HEK293 (cell line): ENCODE results near the gene SFXN1.

ENCODE experiments used
- CTCF ChIA-PET: fragments of 350-600 bp; formaldehyde crosslinking; extraction: SDS; loops from one replicate; lab custom pipeline; 2021; ENCODE audit warnings: antibody characterized with exemption; lab: Yijun Ruan, JAX
- POLR2A ChIA-PET: fragments of 300-600 bp; formaldehyde crosslinking; extraction: SDS; loops from one replicate; lab custom pipeline; 2020; ENCODE audit warnings: antibody characterized with exemption, inconsistent platforms; lab: Yijun Ruan, JAX
- H3K27ac ChIP-seq: fragments of 200-500 bp; sonication (Bioruptor generic); 2 replicates; pipeline ENCODE4 v1.5.1; 2014; ENCODE audit warnings: low read depth, low read length, control low read depth, inconsistent platforms; ENCODE audit errors: extremely low read depth
- H3K36me3 ChIP-seq, 2 experiments: fragments of 200-500 bp in 1 of 2; sonication (Bioruptor generic) in 1 of 2; 1 replicate in 1 of 2; 2 replicates in 1 of 2; pipeline ENCODE4 v1.5.1; 2014 to 2017; ENCODE audit warnings: inconsistent platforms in 2 of 2, low read length in 2 of 2; ENCODE audit not compliant: control insufficient read depth in 2 of 2, insufficient read depth in 1 of 2
- H3K4me1 ChIP-seq: fragments of 200-500 bp; sonication (Bioruptor generic); 2 replicates; pipeline ENCODE4 v1.5.1; 2014; ENCODE audit warnings: mild to moderate bottlenecking, low read length, inconsistent platforms; ENCODE audit not compliant: control insufficient read depth, insufficient read depth
- H3K4me3 ChIP-seq: 2 replicates; pipeline ENCODE4 v1.5.1; 2011; ENCODE audit warnings: low read depth, mild to moderate bottlenecking, control low read depth, low read length, moderate library complexity
- H3K9me3 ChIP-seq: fragments of 200-500 bp; sonication (Bioruptor generic); 2 replicates; pipeline ENCODE4 v1.5.1; 2014; ENCODE audit warnings: low read depth, low read length, inconsistent platforms; ENCODE audit not compliant: control insufficient read depth, insufficient read depth
- EGR2 ChIP-seq: fragments of 450-650 bp; formaldehyde crosslinking; IDR thresholded peaks from 2 replicates; pipeline ENCODE4 v1.5.1; 2016; ENCODE audit warnings: low read depth, missing biosample characterization, missing genetic modification characterization
- SCRT2 ChIP-seq: fragments of 450-650 bp; formaldehyde crosslinking; IDR thresholded peaks from 2 replicates; pipeline ENCODE4 v1.5.1; 2016; ENCODE audit warnings: missing biosample characterization, missing genetic modification characterization
- ZBTB1 ChIP-seq: fragments of 450-650 bp; formaldehyde crosslinking; IDR thresholded peaks from 2 replicates; pipeline ENCODE4 v1.5.1; 2016; ENCODE audit warnings: missing biosample characterization, missing genetic modification characterization
- ZBTB48 ChIP-seq: fragments of 450-650 bp; formaldehyde crosslinking; IDR thresholded peaks from 2 replicates; pipeline ENCODE4 v1.5.1; 2016; ENCODE audit warnings: missing biosample characterization, missing genetic modification characterization
- ZEB2 ChIP-seq: fragments of 450-650 bp; formaldehyde crosslinking; IDR thresholded peaks from 2 replicates; pipeline ENCODE4 v1.5.1; 2016; ENCODE audit warnings: missing biosample characterization, missing genetic modification characterization
- ZIC2 ChIP-seq: fragments of 450-650 bp; formaldehyde crosslinking; IDR thresholded peaks from 2 replicates; pipeline ENCODE4 v1.5.1; 2016; ENCODE audit warnings: missing biosample characterization, missing genetic modification characterization
- ZNF132 ChIP-seq: fragments of 450-650 bp; formaldehyde crosslinking; IDR thresholded peaks from 2 replicates; pipeline ENCODE4 v1.5.1; 2017; ENCODE audit warnings: missing biosample characterization, missing genetic modification characterization, borderline replicate concordance
- ZNF140 ChIP-seq: fragments of 450-650 bp; formaldehyde crosslinking; IDR thresholded peaks from 2 replicates; pipeline ENCODE4 v1.5.1; 2016; ENCODE audit warnings: missing biosample characterization, missing genetic modification characterization
- ZNF146 ChIP-seq: fragments of 450-650 bp; formaldehyde crosslinking; IDR thresholded peaks from 2 replicates; pipeline ENCODE4 v1.5.1; 2016; ENCODE audit warnings: missing biosample characterization, missing genetic modification characterization
- ZNF174 ChIP-seq: fragments of 450-650 bp; formaldehyde crosslinking; IDR thresholded peaks from 2 replicates; pipeline ENCODE4 v1.5.0; 2017; ENCODE audit warnings: missing biosample characterization, mild to moderate bottlenecking, missing genetic modification characterization
- ZNF2 ChIP-seq: fragments of 450-650 bp; formaldehyde crosslinking; IDR thresholded peaks from 2 replicates; pipeline ENCODE4 v1.5.1; 2016; ENCODE audit warnings: missing biosample characterization, missing genetic modification characterization
- ZNF223 ChIP-seq: fragments of 450-650 bp; formaldehyde crosslinking; IDR thresholded peaks from 2 replicates; pipeline ENCODE4 v1.5.1; 2016; ENCODE audit warnings: missing biosample characterization, missing genetic modification characterization
- ZNF350 ChIP-seq: fragments of 450-650 bp; formaldehyde crosslinking; IDR thresholded peaks from 2 replicates; pipeline ENCODE4 v1.5.0; 2017; ENCODE audit warnings: missing biosample characterization, mild to moderate bottlenecking, missing genetic modification characterization
- ZNF394 ChIP-seq: fragments of 450-650 bp; formaldehyde crosslinking; IDR thresholded peaks from 2 replicates; pipeline ENCODE4 v1.5.1; 2016; ENCODE audit warnings: missing biosample characterization, missing genetic modification characterization, mild to moderate bottlenecking, moderate library complexity, borderline replicate concordance
- ZNF473 ChIP-seq: fragments of 450-650 bp; formaldehyde crosslinking; IDR thresholded peaks from 2 replicates; pipeline ENCODE4 v1.5.1; 2017; ENCODE audit warnings: missing biosample characterization, missing genetic modification characterization
- ZNF580 ChIP-seq: fragments of 450-650 bp; formaldehyde crosslinking; IDR thresholded peaks from 2 replicates; pipeline ENCODE4 v1.5.1; 2016; ENCODE audit warnings: missing biosample characterization, missing genetic modification characterization
- ZNF660 ChIP-seq: fragments of 450-650 bp; IDR thresholded peaks from 2 replicates; pipeline ENCODE4 v1.5.1; 2018; ENCODE audit warnings: missing biosample characterization, mild to moderate bottlenecking, missing genetic modification characterization
- ZNF670 ChIP-seq: fragments of 450-650 bp; formaldehyde crosslinking; IDR thresholded peaks from 2 replicates; pipeline ENCODE4 v1.5.1; 2016; ENCODE audit warnings: missing biosample characterization, missing genetic modification characterization, low read depth
- ZNF792 ChIP-seq: fragments of 450-650 bp; formaldehyde crosslinking; IDR thresholded peaks from 2 replicates; pipeline ENCODE4 v1.5.1; 2016; ENCODE audit warnings: missing biosample characterization, missing genetic modification characterization
- ZXDB ChIP-seq: fragments of 450-650 bp; formaldehyde crosslinking; IDR thresholded peaks from 2 replicates; pipeline ENCODE4 v1.5.1; 2016; ENCODE audit warnings: missing biosample characterization, missing genetic modification characterization
- TF ChIP-seq, protein P1 (sequence below): fragments of 450-650 bp; formaldehyde crosslinking; optimal IDR thresholded peaks from 2 replicates; pipeline ENCODE3; 2016; ENCODE audit warnings: missing biosample characterization, mild to moderate bottlenecking, missing genetic modification characterization
- TF ChIP-seq, protein P2 (sequence below): fragments of 450-650 bp; formaldehyde crosslinking; IDR thresholded peaks from 2 replicates; pipeline ENCODE4 v1.5.1; 2016; ENCODE audit warnings: missing biosample characterization, missing genetic modification characterization
- TF ChIP-seq, protein P3 (sequence below): fragments of 450-650 bp; formaldehyde crosslinking; IDR thresholded peaks from 2 replicates; pipeline ENCODE4 v1.5.1; 2016; ENCODE audit warnings: missing biosample characterization, missing genetic modification characterization
- TF ChIP-seq, protein P4 (sequence below): fragments of 450-650 bp; formaldehyde crosslinking; IDR thresholded peaks from 2 replicates; pipeline ENCODE4 v1.5.1; 2017; ENCODE audit warnings: missing biosample characterization, missing genetic modification characterization
- TF ChIP-seq, protein P5 (sequence below): fragments of 450-650 bp; formaldehyde crosslinking; IDR thresholded peaks from 2 replicates; pipeline ENCODE4 v1.5.1; 2016; ENCODE audit warnings: missing biosample characterization, missing genetic modification characterization

The SFXN1 gene

DNA sequence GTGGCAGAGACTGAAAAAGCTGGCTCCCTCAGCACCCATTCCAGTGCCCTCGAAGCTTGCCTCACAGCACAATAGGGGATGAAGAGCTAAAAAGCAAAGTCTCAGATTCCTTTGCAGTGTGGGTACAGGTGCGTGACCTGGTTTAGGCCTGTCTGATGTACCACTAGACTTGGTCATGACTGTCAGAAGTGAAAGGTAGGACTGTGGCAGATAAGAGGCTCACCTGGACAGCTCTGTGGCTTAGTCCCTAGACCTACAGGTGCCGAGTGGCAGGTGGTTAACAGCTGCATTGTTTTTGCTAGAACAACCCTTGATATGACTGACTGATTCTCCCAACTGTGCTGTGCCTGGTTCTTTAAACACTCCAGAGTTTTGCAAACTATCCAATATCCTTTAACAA is 14.7 kb upstream of the SFXN1 start:
- Histone ChIP-seq H3K4me3 (no peak overlapping the region), H3K9me3 (no peaks in the 10 kb centered on the region), H3K4me1 (no peaks in the 10 kb centered on the region), H3K27ac (no peak overlapping the region), H3K36me3 (no peaks in the 10 kb centered on the region)
- TF ChIP-seq ZNF792 (no peak), ZNF174 (tag by site-specific recombination) (no peak), ZNF223 (tag by site-specific recombination) (no peak), ZNF473 (tag by site-specific recombination) (no peak), SCRT2 (tag by site-specific recombination) (no peak), ZNF146 (tag by site-specific recombination) (no peak), ZIC2 (tag by site-specific recombination) (no peak), ZNF394 (tag by site-specific recombination) (no peak), ZNF580 (tag by site-specific recombination) (no peak), ZNF350 (tag by site-specific recombination) (no peak), ZNF140 (tag by site-specific recombination) (no peak), ZXDB (no peak)
- TF ChIP-seq, protein P1, sequence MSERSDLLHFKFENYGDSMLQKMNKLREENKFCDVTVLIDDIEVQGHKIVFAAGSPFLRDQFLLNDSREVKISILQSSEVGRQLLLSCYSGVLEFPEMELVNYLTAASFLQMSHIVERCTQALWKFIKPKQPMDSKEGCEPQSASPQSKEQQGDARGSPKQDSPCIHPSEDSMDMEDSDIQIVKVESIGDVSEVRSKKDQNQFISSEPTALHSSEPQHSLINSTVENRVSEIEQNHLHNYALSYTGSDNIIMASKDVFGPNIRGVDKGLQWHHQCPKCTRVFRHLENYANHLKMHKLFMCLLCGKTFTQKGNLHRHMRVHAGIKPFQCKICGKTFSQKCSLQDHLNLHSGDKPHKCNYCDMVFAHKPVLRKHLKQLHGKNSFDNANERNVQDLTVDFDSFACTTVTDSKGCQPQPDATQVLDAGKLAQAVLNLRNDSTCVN (tag by site-specific recombination) = no peak
- TF ChIP-seq, protein P2, sequence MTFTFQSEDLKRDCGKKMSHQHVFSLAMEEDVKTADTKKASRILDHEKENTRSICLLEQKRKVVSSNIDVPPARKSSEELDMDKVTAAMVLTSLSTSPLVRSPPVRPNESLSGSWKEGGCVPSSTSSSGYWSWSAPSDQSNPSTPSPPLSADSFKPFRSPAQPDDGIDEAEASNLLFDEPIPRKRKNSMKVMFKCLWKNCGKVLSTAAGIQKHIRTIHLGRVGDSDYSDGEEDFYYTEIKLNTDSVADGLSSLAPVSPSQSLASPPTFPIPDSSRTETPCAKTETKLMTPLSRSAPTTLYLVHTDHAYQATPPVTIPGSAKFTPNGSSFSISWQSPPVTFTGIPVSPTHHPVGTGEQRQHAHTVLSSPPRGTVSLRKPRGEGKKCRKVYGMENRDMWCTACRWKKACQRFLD (tag by site-specific recombination) = no peak
- TF ChIP-seq, protein P3, sequence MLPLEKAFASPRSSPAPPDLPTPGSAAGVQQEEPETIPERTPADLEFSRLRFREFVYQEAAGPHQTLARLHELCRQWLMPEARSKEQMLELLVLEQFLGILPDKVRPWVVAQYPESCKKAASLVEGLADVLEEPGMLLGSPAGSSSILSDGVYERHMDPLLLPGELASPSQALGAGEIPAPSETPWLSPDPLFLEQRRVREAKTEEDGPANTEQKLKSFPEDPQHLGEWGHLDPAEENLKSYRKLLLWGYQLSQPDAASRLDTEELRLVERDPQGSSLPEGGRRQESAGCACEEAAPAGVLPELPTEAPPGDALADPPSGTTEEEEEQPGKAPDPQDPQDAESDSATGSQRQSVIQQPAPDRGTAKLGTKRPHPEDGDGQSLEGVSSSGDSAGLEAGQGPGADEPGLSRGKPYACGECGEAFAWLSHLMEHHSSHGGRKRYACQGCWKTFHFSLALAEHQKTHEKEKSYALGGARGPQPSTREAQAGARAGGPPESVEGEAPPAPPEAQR = no peak
- TF ChIP-seq, protein P4, sequence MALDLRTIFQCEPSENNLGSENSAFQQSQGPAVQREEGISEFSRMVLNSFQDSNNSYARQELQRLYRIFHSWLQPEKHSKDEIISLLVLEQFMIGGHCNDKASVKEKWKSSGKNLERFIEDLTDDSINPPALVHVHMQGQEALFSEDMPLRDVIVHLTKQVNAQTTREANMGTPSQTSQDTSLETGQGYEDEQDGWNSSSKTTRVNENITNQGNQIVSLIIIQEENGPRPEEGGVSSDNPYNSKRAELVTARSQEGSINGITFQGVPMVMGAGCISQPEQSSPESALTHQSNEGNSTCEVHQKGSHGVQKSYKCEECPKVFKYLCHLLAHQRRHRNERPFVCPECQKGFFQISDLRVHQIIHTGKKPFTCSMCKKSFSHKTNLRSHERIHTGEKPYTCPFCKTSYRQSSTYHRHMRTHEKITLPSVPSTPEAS (tag by site-specific recombination) = no peak
- ChIA-PET CTCF (interaction anchor here (0.9 to 4.7 kb wide), 12 partner anchors 9 to 512 kb away, joined by 3 to 36 read pairs (median 8); partner anchors contain the start of genes DRD1 and SFXN1), POLR2A (no interaction called here)

DNA sequence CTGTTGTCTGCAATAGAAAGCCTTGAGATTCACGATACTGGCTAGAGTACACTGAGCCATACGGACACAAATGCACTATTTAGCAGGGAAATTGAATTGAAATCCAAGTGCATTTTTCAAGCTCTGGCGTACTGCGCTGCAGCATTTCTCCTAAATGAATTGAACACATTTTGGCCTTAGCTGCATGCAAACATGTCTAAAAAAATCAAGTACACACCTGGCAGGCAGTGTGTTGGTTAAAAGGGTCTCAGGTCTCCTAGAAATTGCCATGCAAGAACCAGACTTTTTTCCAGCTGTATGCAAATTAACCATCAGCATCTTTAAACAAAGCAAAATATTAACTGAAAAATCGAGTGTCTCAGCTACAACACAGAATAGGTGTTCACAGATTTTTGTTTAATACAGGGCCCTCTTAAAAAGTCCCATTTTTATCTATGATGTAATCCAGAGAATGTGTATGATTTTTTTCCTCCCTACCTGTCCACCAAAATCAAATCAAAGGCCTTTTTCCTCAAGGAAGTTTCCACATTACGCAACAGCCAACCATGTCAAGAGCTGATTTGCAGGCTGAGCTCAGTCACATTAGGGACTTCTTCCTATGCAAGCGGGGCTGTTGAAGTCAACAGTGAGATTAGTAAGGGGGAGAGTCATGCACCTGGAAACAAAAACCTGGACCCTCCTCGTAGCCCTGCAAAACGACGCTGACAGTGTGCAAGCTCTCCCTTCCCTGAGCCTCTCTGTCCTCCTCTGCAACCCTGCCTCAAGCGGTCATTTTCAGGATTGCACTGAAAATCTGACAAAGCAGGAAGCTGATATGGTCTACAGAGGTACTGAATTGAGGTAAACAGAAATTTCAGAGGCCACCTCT is 14.1 kb upstream of the SFXN1 start:
- Histone ChIP-seq H3K4me3 (no peak overlapping the region), H3K9me3 (no peaks in the 10 kb centered on the region), H3K36me3 (no peaks in the 10 kb centered on the region), H3K4me1 (no peaks in the 10 kb centered on the region), H3K27ac (no peak overlapping the region)
- POLR2A ChIA-PET = no interaction called here
- CTCF ChIA-PET = interaction anchor here (0.5 to 4.7 kb wide), 31 partner anchors 9 to 586 kb away, joined by 3 to 36 read pairs (median 4); partner anchors contain the start of genes DRD1 and SFXN1
- TF ChIP-seq ZBTB1 = no peak
- TF ChIP-seq ZEB2 (tag by site-specific recombination) = no peak
- TF ChIP-seq, protein P5, sequence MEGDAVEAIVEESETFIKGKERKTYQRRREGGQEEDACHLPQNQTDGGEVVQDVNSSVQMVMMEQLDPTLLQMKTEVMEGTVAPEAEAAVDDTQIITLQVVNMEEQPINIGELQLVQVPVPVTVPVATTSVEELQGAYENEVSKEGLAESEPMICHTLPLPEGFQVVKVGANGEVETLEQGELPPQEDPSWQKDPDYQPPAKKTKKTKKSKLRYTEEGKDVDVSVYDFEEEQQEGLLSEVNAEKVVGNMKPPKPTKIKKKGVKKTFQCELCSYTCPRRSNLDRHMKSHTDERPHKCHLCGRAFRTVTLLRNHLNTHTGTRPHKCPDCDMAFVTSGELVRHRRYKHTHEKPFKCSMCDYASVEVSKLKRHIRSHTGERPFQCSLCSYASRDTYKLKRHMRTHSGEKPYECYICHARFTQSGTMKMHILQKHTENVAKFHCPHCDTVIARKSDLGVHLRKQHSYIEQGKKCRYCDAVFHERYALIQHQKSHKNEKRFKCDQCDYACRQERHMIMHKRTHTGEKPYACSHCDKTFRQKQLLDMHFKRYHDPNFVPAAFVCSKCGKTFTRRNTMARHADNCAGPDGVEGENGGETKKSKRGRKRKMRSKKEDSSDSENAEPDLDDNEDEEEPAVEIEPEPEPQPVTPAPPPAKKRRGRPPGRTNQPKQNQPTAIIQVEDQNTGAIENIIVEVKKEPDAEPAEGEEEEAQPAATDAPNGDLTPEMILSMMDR (tag by site-specific recombination) = peak; percentile 69
- TF ChIP-seq ZNF660 (tag by site-specific recombination) = no peak
- TF ChIP-seq ZNF2 (tag by site-specific recombination) = peak; percentile 65; the same call in 1 of the 2 replicates
- TF ChIP-seq ZNF670 = no peak
- 0 out of 2 replicates have a peak, but pooled peaks have one; percentile 16 for TF ChIP-seq ZBTB48 (tag by site-specific recombination)
- no peak for TF ChIP-seq ZNF473 (tag by site-specific recombination)
- TF ChIP-seq ZNF132 (tag by site-specific recombination) = no peak
- TF ChIP-seq EGR2 (tag by site-specific recombination) = no peak
